ENCODE data around the gene CROCC.

DNA sequence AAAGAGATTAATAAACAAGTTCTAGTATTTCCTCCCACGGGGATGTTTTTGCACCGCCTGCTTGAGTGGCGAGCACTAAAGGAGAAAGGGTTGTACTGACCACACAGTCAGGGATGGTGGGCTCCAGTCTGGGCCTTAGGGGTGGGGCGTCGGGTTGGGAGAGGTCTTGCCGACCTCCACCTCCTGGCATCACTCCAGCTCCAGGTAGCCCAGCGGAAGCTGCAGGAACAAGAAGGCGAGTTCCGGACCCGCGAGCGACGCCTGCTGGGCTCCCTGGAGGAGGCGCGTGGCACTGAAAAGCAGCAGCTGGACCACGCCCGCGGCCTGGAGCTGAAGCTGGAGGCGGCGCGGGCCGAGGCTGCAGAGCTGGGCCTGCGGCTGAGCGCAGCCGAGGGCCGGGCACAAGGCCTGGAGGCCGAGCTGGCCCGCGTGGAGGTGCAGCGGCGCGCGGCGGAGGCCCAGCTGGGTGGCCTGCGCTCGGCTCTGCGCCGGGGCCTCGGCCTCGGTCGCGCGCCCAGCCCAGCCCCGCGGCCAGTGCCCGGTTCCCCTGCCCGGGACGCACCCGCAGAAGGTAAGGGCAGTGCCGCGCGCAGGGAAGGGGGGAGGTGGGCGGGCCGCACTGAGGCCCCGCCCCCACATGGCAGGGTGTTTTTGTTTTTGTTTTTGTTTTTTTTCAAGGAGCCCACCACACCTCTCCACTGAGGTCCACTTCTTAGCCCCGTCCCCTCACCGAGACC, 39.0 kb downstream of the CROCC start:
- TF ChIP-seq, protein P1, sequence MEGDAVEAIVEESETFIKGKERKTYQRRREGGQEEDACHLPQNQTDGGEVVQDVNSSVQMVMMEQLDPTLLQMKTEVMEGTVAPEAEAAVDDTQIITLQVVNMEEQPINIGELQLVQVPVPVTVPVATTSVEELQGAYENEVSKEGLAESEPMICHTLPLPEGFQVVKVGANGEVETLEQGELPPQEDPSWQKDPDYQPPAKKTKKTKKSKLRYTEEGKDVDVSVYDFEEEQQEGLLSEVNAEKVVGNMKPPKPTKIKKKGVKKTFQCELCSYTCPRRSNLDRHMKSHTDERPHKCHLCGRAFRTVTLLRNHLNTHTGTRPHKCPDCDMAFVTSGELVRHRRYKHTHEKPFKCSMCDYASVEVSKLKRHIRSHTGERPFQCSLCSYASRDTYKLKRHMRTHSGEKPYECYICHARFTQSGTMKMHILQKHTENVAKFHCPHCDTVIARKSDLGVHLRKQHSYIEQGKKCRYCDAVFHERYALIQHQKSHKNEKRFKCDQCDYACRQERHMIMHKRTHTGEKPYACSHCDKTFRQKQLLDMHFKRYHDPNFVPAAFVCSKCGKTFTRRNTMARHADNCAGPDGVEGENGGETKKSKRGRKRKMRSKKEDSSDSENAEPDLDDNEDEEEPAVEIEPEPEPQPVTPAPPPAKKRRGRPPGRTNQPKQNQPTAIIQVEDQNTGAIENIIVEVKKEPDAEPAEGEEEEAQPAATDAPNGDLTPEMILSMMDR (IDR thresholded peaks at IDR 0.05): peak in 4 of 6 experiments; percentile 28 to 65 (median 36)
- no peak for TF ChIP-seq POLR2A (IDR thresholded peaks at IDR 0.05)

Data from thyroid gland (tissue), 4 donors.